Bronchial epithelial cell (primary cell): ENCODE results near the gene NAP1L1. TPM values are rescaled to one million over a fixed set of nuclear protein-coding genes. Genes with fewer than 3 reads are reported as not detected.

ENCODE experiments used
- DNase-seq: peaks from one replicate; pipeline ENCODE4 v3.0.0-alpha.2; 2010; ENCODE audit warnings: low read depth
- FAIRE-seq: peaks from 2 replicates; lab custom pipeline; 2011; peaks lifted over from hg19 to GRCh38; lab: Jason Lieb, UNC
- H3K27me3 ChIP-seq: 2 replicates; pipeline ENCODE4 v1.5.1; 2011; ENCODE audit warnings: low read length; ENCODE audit not compliant: control insufficient read depth, insufficient read depth
- H3K36me3 ChIP-seq: 2 replicates; pipeline ENCODE4 v1.5.1; 2011; ENCODE audit warnings: low read length; ENCODE audit not compliant: control insufficient read depth, insufficient read depth
- H3K4me3 ChIP-seq: 2 replicates; pipeline ENCODE4 v1.5.1; 2011; ENCODE audit warnings: mild to moderate bottlenecking, low read depth, low read length, control low read depth
- total RNA-seq: library from RNA; depleted of rRNA; stranded (reverse); fragments of >200 nt; gene quantifications from 2 replicates; pipeline ENCODE4 v1.2.1, GENCODE V29; 2014
- TF ChIP-seq, protein P1 (sequence below): IDR thresholded peaks from 2 replicates; pipeline ENCODE4 v1.5.1; 2011; ENCODE audit warnings: mild to moderate bottlenecking, moderate library complexity, low read length, control low read depth, inconsistent platforms; ENCODE audit not compliant: insufficient read depth, severe bottlenecking

The NAP1L1 gene
- total RNA-seq, 1 donor from 2014 or later = 166 TPM

DNA sequence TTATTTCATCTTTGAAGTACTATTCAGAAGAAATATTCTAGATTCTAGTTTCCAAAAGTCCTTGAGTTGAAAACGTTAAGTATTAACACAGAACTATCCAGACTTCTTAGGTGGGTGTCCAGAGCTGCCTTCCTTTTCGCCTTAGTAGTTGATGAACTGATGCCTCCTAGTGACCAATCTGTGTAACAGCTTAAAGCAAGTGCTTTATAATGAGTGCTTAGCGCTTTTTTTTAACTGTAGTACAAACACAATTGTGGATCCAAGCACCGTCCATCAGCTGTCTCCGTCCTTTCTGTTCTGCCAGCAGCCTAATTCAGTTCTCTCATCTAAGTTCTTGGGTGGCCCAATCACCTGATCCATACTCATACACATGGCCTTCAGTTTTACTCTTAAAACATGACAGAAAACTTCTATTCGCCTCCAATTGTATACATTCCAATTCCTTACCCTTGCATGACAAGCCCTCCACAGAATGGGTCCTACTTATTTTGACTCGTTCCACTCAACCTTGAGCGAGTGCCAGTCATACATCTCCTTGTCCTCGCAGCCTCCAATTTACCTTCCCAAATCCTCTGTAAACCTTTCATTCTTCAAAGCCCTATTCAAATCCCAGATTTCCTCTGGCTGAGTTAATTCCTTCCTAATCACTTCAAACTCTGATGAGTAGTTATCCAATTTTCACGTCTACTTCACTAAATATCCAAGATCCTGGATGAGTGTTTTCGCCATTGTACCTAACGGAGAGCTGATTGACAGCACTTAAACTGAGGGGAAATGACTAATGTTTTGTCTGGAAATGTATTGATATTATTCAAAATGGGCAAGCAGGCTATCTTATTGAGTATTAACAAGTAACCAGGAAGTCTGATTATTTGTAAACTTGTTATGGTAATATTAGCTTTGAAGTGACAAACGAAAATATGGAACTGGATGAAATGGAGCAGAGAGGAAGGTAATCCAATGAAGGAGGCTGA lies 47.1 kb downstream of the NAP1L1 start:
- Histone ChIP-seq H3K4me3 (no peak overlapping the region), H3K36me3 (no peaks in the 10 kb centered on the region), H3K27me3 (no peaks in the 10 kb centered on the region)
- DNase-seq (peak; percentile 79), FAIRE-seq (no peak)
- TF ChIP-seq, protein P1, sequence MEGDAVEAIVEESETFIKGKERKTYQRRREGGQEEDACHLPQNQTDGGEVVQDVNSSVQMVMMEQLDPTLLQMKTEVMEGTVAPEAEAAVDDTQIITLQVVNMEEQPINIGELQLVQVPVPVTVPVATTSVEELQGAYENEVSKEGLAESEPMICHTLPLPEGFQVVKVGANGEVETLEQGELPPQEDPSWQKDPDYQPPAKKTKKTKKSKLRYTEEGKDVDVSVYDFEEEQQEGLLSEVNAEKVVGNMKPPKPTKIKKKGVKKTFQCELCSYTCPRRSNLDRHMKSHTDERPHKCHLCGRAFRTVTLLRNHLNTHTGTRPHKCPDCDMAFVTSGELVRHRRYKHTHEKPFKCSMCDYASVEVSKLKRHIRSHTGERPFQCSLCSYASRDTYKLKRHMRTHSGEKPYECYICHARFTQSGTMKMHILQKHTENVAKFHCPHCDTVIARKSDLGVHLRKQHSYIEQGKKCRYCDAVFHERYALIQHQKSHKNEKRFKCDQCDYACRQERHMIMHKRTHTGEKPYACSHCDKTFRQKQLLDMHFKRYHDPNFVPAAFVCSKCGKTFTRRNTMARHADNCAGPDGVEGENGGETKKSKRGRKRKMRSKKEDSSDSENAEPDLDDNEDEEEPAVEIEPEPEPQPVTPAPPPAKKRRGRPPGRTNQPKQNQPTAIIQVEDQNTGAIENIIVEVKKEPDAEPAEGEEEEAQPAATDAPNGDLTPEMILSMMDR = peak; percentile 73

GRCh38 chr12:76035045-76035444 lies 49.4 kb downstream of the NAP1L1 start:
- no peaks in the 10 kb centered on the region for H3K27me3 ChIP-seq
- H3K4me3 ChIP-seq = no peak overlapping the region
- no peak for DNase-seq
- peaks cover 4% of the 10 kb centered on the region for H3K36me3 ChIP-seq
- no peak for FAIRE-seq
- TF ChIP-seq, protein P1 = no peak

- H3K36me3 ChIP-seq = peaks cover 4% of the 10 kb centered on the region
- H3K4me3 ChIP-seq = peak overlapping the region; percentile 98
- TF ChIP-seq, protein P1 = no peak
- FAIRE-seq (no peak), DNase-seq (no peak)
- H3K27me3 ChIP-seq = no peaks in the 10 kb centered on the region
Observed at GRCh38 chr12:76033081-76034011, 51.1 kb downstream of the NAP1L1 start.

GRCh38 chr12:76032043-76032981 lies 52.2 kb downstream of the NAP1L1 start:
- H3K4me3 ChIP-seq = peak overlapping the region; percentile 98
- no peak for FAIRE-seq
- peak; percentile 57 for DNase-seq
- peaks cover 4% of the 10 kb centered on the region for H3K36me3 ChIP-seq
- no peaks in the 10 kb centered on the region for H3K27me3 ChIP-seq
- TF ChIP-seq, protein P1 = no peak
